Naive thymus-derived CD4-positive, alpha-beta T cell (primary cell): ENCODE measurements around the gene VAV3. TPM values are rescaled to one million over a fixed set of nuclear protein-coding genes. Genes with fewer than 3 reads are reported as not detected.

Source experiments
- ATAC-seq: fragments of 150-1000 bp; cut with Tn5 transposase; 2 replicates; pipeline ENCODE4 v1.10.0; 2021; ENCODE audit warnings: mild to moderate bottlenecking, moderate library complexity
- CTCF ChIA-PET: fragments of 350-600 bp; sonication (Branson Sonifier 250); formaldehyde crosslinking; loops from one replicate; lab custom pipeline; 2021; ENCODE audit warnings: antibody characterized with exemption; lab: Charles Lee
- POLR2A ChIA-PET: fragments of 350-600 bp; sonication (Branson Sonifier 250); formaldehyde crosslinking; loops from one replicate; lab custom pipeline; 2021; ENCODE audit warnings: antibody characterized with exemption, inconsistent platforms; lab: Charles Lee
- DNase-seq, 9 donors: peaks; one replicate each; pipeline versions ENCODE4 v3.0.0 to v3.0.0-alpha.2; 2020 to 2022; ENCODE audit warnings: mixed read lengths in 1 of 9
- H3K27ac ChIP-seq: one replicate; pipeline ENCODE4 v1.7.0; 2013; ENCODE audit warnings: mild to moderate bottlenecking, low read depth, low read length, moderate library complexity
- H3K27me3 ChIP-seq, 2 donors: one replicate each; pipeline ENCODE4 v1.7.0; 2013; ENCODE audit warnings: low read length in 2 of 2, mild to moderate bottlenecking in 2 of 2, moderate library complexity in 2 of 2; ENCODE audit not compliant: control insufficient read depth in 2 of 2, insufficient read depth in 2 of 2
- H3K36me3 ChIP-seq, 3 experiments: 1 replicate in 2 of 3; 2 replicates in 1 of 3; pipeline ENCODE4 v1.7.0; 2013; ENCODE audit warnings: low read length in 3 of 3, mild to moderate bottlenecking in 3 of 3, moderate library complexity in 1 of 3; ENCODE audit not compliant: insufficient read depth in 3 of 3, control insufficient read depth in 2 of 3
- H3K4me1 ChIP-seq, 2 donors: one replicate each; pipeline ENCODE4 v1.7.0; 2013; ENCODE audit warnings: low read length in 2 of 2, mild to moderate bottlenecking in 2 of 2, moderate library complexity in 1 of 2; ENCODE audit not compliant: control insufficient read depth in 2 of 2, insufficient read depth in 2 of 2
- H3K4me3 ChIP-seq: 2 replicates; pipeline ENCODE4 v1.7.0; 2013; ENCODE audit warnings: mild to moderate bottlenecking, low read length
- H3K9me3 ChIP-seq, 3 experiments: 1 replicate in 2 of 3; 2 replicates in 1 of 3; pipeline ENCODE4 v1.7.0; 2013; ENCODE audit warnings: low read length in 3 of 3; ENCODE audit not compliant: control insufficient read depth in 2 of 3
- H3K27ac Mint-ChIP-seq, 9 donors: one replicate each; pipeline ENCODE4 v1.8.0; 2020 to 2022; ENCODE audit warnings: mixed read lengths in 9 of 9, mild to moderate bottlenecking in 8 of 9, moderate library complexity in 5 of 9, inconsistent platforms in 2 of 9
- H3K27me3 Mint-ChIP-seq, 5 donors: one replicate each; pipeline ENCODE4 v1.8.0; 2021 to 2022; ENCODE audit warnings: mixed read lengths in 5 of 5, mild to moderate bottlenecking in 1 of 5
- H3K36me3 Mint-ChIP-seq, 5 donors: one replicate each; pipeline ENCODE4 v1.8.0; 2020 to 2022; ENCODE audit warnings: mixed read lengths in 5 of 5, mild to moderate bottlenecking in 3 of 5, inconsistent platforms in 1 of 5
- H3K4me1 Mint-ChIP-seq, 7 donors: one replicate each; pipeline ENCODE4 v1.8.0; 2020 to 2022; ENCODE audit warnings: mixed read lengths in 7 of 7, mild to moderate bottlenecking in 3 of 7, inconsistent platforms in 1 of 7
- H3K4me3 Mint-ChIP-seq, 10 donors: one replicate each; pipeline ENCODE4 v1.8.0; 2020 to 2022; ENCODE audit warnings: mild to moderate bottlenecking in 10 of 10, mixed read lengths in 10 of 10, moderate library complexity in 6 of 10, inconsistent platforms in 2 of 10
- H3K9me3 Mint-ChIP-seq, 11 donors: one replicate each; pipeline ENCODE4 v1.8.0; 2020 to 2022; ENCODE audit warnings: mixed read lengths in 11 of 11, mild to moderate bottlenecking in 4 of 11, inconsistent platforms in 1 of 11, moderate library complexity in 1 of 11
- intact Hi-C, 2 donors: fragments of 100-400 bp; cut with micrococcal nuclease; formaldehyde crosslinking; loops; one replicate each; pipeline ENCODE4 v1.15.1; 2023
- polyA plus RNA-seq, 2 donors: library from polyadenylated mRNA; unstranded; fragments of 300-500 nt; fragmentation: Illumina TruSeq; gene quantifications; one replicate each; pipeline ENCODE4 v1.2.3, GENCODE V29; 2021
- total RNA-seq, 6 experiments: library from RNA in 5 of 6; stranded (reverse) in 5 of 6; gene quantifications; 1 replicate in 5 of 6; 2 replicates in 1 of 6; pipeline ENCODE4 v1.2.3 and lab custom pipeline; 2021 to 2026

VAV3 gene
- total and polyA plus RNA-seq, 7 experiments from 2014 or later = 1.3 to 23.2 (median 2.7) TPM

DNA sequence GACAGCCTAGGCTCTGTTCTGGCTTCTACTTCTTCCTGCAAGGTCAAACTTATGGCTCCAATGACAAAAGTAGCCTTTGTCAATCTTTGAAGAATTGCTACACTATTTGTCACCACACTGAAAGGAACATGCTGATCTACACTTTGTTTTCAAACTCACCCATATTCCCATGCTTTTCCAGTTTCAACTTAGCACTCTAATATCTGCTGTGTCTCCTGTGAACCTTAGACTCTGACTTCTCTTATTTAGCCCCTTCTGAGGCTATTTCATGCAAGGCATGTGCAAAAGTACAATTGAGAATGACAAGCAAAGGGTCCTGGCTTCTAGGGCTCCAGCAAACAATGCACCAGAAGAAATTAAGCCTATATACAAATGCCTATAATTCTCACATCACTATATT lies 374.9 kb downstream of the VAV3 start:
- Mint-ChIP-seq H3K9me3 (peaks cover 0 to 4% (median 0%) of the 10 kb centered on the region in 11 donors), H3K4me3 (no peak overlapping the region), H3K36me3 (peaks cover 0 to 15% (median 0%) of the 10 kb centered on the region in 5 donors), H3K27me3 (no peaks in the 10 kb centered on the region), H3K4me1 (peaks cover 0 to 15% (median 0%) of the 10 kb centered on the region in 7 donors), H3K27ac (no peak overlapping the region)
- Histone ChIP-seq H3K9me3 (no peaks in the 10 kb centered on the region), H3K27me3 (no peaks in the 10 kb centered on the region), H3K27ac (no peak overlapping the region), H3K4me3 (no peak overlapping the region), H3K36me3 (no peaks in the 10 kb centered on the region), H3K4me1 (no peaks in the 10 kb centered on the region)
- DNase-seq (no peak), ATAC-seq (no peak)
- ChIA-PET CTCF (no interaction called here), POLR2A (no interaction called here)
- intact Hi-C loops = no loop called here

GRCh38 chr1:107588321-107588720 lies 376.7 kb downstream of the VAV3 start:
- no peak overlapping the region for H3K4me3 Mint-ChIP-seq
- no peak for ATAC-seq

DNA sequence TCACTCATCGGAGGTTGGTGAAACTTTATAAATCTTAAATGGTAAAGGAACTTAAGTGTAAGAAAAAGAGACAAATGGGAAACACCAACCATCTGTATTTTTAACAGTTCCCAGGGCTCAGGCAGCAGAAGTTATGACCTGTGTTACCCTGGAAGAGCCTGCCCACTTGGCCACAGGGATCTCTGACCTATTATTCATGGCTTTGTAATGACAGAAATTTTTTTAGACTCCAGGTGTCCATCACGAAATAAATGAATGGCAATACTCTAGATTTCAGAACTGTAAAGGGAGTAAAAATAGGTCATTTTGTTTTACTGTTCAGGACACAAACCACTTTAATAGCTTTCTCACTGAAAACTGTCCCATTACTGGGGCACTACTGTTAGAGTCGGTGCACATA lies 389.8 kb downstream of the VAV3 start:
- H3K9me3 ChIP-seq = no peaks in the 10 kb centered on the region
- Mint-ChIP-seq H3K4me1 (peaks cover 0 to 1% (median 0%) of the 10 kb centered on the region in 7 donors), H3K36me3 (peaks cover 0 to 11% (median 4%) of the 10 kb centered on the region in 5 donors), H3K27ac (no peak overlapping the region), H3K27me3 (no peaks in the 10 kb centered on the region), H3K9me3 (peaks cover 0 to 4% (median 0%) of the 10 kb centered on the region in 11 donors), H3K4me3 (no peak overlapping the region)
- no peak overlapping the region for H3K27ac ChIP-seq
- no peak overlapping the region for H3K4me3 ChIP-seq
- DNase-seq (no peak), ATAC-seq (no peak)
- intact Hi-C loops = no loop called here
- H3K27me3 ChIP-seq = no peaks in the 10 kb centered on the region
- CTCF ChIA-PET = no interaction called here
- H3K36me3 ChIP-seq = no peaks in the 10 kb centered on the region
- no peaks in the 10 kb centered on the region for H3K4me1 ChIP-seq
- POLR2A ChIA-PET = no interaction called here

More at GRCh38 chr1:107588321-107588720, 376.7 kb downstream of the VAV3 start:
- H3K4me1 ChIP-seq = no peaks in the 10 kb centered on the region
- Mint-ChIP-seq H3K36me3 (peaks cover 0 to 12% (median 0%) of the 10 kb centered on the region in 5 donors), H3K27me3 (no peaks in the 10 kb centered on the region), H3K9me3 (peaks cover 0 to 4% (median 0%) of the 10 kb centered on the region in 11 donors), H3K4me1 (peaks cover 0 to under 1% (median 0%) of the 10 kb centered on the region in 7 donors), H3K27ac (no peak overlapping the region)
- no peaks in the 10 kb centered on the region for H3K36me3 ChIP-seq
- no peak overlapping the region for H3K27ac ChIP-seq
- no peak for DNase-seq
- CTCF ChIA-PET = no interaction called here
- intact Hi-C loops = no loop called here
- POLR2A ChIA-PET = no interaction called here
- no peak overlapping the region for H3K4me3 ChIP-seq
- H3K9me3 ChIP-seq = no peaks in the 10 kb centered on the region
- H3K27me3 ChIP-seq = no peaks in the 10 kb centered on the region

DNA sequence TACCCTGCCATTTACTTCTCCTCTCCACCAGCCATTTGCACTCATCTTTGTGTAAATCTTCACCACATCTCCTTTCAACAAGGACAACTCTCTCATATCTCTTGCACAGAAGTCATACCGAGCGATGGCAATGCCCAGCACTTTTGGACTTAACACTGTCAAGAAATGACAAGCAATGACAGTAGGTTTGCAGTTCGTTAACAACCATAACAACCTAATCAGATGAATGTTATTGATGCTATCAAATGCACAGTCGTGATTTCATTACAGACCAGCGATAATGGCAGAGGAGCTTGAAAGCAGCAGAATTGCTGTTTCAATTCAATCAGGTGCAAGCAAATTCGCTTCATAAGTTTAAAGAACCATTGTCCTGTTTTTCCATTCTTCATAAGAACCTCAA lies 390.9 kb downstream of the VAV3 start:
- intact Hi-C loops = no loop called here
- no peak for ATAC-seq
- peak overlapping the region in 1 of 9 donors; percentile 3 for H3K27ac Mint-ChIP-seq
- H3K36me3 Mint-ChIP-seq = peaks cover 0 to 11% (median 0%) of the 10 kb centered on the region in 5 donors
- POLR2A ChIA-PET = no interaction called here
- H3K4me3 Mint-ChIP-seq = no peak overlapping the region
- CTCF ChIA-PET = no interaction called here
- Histone ChIP-seq H3K4me1 (no peaks in the 10 kb centered on the region), H3K27ac (no peak overlapping the region), H3K36me3 (no peaks in the 10 kb centered on the region), H3K4me3 (no peak overlapping the region), H3K9me3 (no peaks in the 10 kb centered on the region), H3K27me3 (no peaks in the 10 kb centered on the region)
- no peak for DNase-seq
- H3K27me3 Mint-ChIP-seq = no peaks in the 10 kb centered on the region
- H3K4me1 Mint-ChIP-seq = no peaks in the 10 kb centered on the region
- H3K9me3 Mint-ChIP-seq = peaks cover 0 to 4% (median 0%) of the 10 kb centered on the region in 11 donors

DNA sequence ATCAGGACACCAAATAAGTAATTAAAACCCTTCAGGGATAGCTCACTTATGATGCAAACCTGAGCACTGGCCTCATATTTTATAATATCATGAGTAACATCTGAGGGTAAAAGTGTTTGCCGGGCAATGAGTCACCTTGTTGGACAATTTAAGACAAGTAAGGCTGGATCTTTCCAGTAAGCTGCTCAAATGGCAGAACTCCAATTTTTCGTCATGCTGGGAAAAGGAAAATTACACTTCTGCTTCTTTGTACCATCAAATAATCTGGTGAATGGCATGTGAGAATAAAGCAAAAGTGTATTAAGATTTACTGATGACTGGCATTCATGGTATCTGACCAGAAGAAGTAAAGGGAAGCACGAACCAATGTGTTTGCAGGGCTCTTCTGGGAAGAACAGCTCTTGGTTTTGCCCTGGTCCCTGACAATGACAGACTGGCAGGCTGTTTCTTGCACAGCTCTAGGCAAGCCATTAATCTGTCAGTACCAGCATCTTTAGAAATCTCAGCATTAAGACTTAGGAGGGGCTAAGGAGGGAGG lies 392.2 kb downstream of the VAV3 start:
- H3K36me3 Mint-ChIP-seq = peaks cover 0 to 11% (median 0%) of the 10 kb centered on the region in 5 donors
- H3K4me3 ChIP-seq = no peak overlapping the region
- no peaks in the 10 kb centered on the region for H3K36me3 ChIP-seq
- no peaks in the 10 kb centered on the region for H3K27me3 Mint-ChIP-seq
- POLR2A ChIA-PET = no interaction called here
- H3K4me1 ChIP-seq = no peaks in the 10 kb centered on the region
- intact Hi-C loops = no loop called here
- H3K27ac Mint-ChIP-seq = no peak overlapping the region
- H3K4me1 Mint-ChIP-seq = no peaks in the 10 kb centered on the region
- CTCF ChIA-PET = no interaction called here
- H3K4me3 Mint-ChIP-seq = no peak overlapping the region
- H3K27ac ChIP-seq = no peak overlapping the region
- DNase-seq (no peak), ATAC-seq (no peak)
- H3K9me3 Mint-ChIP-seq = peaks cover 0 to 4% (median 0%) of the 10 kb centered on the region in 11 donors
- H3K27me3 ChIP-seq = no peaks in the 10 kb centered on the region
- H3K9me3 ChIP-seq = no peaks in the 10 kb centered on the region

DNA sequence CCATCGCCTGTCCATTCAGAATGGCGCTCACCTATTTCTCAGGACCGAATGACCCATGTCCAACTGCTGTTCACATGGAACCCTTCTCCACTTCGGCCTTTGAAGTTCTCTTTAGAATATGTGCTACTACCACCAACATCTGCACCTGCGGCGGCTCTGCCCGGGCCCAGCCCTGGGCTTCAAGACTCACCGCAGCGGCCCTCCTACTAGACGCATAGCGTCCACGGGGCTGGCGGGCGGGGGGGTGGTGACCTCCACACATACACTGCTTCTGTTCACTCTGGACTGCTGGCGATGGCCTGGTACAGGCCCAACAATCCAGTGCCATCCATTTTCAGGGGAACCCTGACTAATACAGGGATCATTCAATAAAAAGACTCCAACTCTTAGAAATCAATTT lies 394.2 kb downstream of the VAV3 start:
- no peak overlapping the region for H3K4me3 ChIP-seq
- intact Hi-C loops = no loop called here
- Mint-ChIP-seq H3K27ac (peak overlapping the region in 1 of 9 donors; percentile 56), H3K4me3 (no peak overlapping the region), H3K36me3 (peaks cover 0 to 11% (median 0%) of the 10 kb centered on the region in 5 donors), H3K27me3 (no peaks in the 10 kb centered on the region), H3K4me1 (no peaks in the 10 kb centered on the region), H3K9me3 (peaks cover 0 to 4% (median 0%) of the 10 kb centered on the region in 11 donors)
- ATAC-seq (no peak), DNase-seq (no peak)
- no peaks in the 10 kb centered on the region for H3K36me3 ChIP-seq
- H3K27me3 ChIP-seq = no peaks in the 10 kb centered on the region
- CTCF ChIA-PET = no interaction called here
- H3K4me1 ChIP-seq = no peaks in the 10 kb centered on the region
- no peak overlapping the region for H3K27ac ChIP-seq
- H3K9me3 ChIP-seq = no peaks in the 10 kb centered on the region
- POLR2A ChIA-PET = no interaction called here

DNA sequence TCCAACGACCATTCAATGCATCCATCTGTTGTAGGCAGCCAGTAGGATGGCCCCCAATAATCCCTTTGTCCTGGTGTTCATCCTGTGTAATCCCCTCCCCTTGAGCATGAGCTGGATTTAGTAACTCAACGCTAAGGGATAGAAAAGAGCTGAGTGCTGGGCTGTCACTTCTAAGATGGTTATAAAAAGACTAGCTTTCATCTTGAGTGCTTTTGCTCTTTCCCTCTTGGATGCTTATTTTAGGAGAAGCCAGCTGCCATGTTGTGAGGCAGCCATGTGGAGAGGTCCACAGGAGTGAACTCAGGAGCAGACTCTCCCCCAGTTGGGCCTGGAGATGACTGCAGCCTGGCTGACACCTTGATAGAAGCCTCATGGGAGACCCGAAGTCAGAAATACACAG lies 401.5 kb downstream of the VAV3 start:
- H3K27me3 Mint-ChIP-seq = no peaks in the 10 kb centered on the region
- Histone ChIP-seq H3K27ac (no peak overlapping the region), H3K36me3 (no peaks in the 10 kb centered on the region), H3K27me3 (no peaks in the 10 kb centered on the region), H3K4me3 (no peak overlapping the region), H3K4me1 (no peaks in the 10 kb centered on the region), H3K9me3 (no peaks in the 10 kb centered on the region)
- no peak for ATAC-seq
- no peak overlapping the region for H3K27ac Mint-ChIP-seq
- H3K9me3 Mint-ChIP-seq = no peaks in the 10 kb centered on the region
- no peak overlapping the region for H3K4me3 Mint-ChIP-seq
- intact Hi-C loops = no loop called here
- ChIA-PET CTCF (no interaction called here), POLR2A (no interaction called here)
- DNase-seq = no peak
- no peaks in the 10 kb centered on the region for H3K36me3 Mint-ChIP-seq
- no peaks in the 10 kb centered on the region for H3K4me1 Mint-ChIP-seq
